ACC112 (cell line): ENCODE data around the gene TMEM30A.
A peak's percentile ranks its signal among the peaks of the same experiment; 100 is the strongest.

Source experiments
- H2AFZ ChIP-seq: fragments of 200-600 bp; sonication (generic); one replicate; pipeline ENCODE4 v1.6.0; 2017; ENCODE audit warnings: antibody characterized with exemption, low read length; ENCODE audit not compliant: unreplicated experiment
- H3K27ac ChIP-seq: fragments of 200-600 bp; sonication (generic); 2 replicates; pipeline ENCODE4 v1.5.1; 2014; ENCODE audit warnings: low read depth, mild to moderate bottlenecking, antibody characterized with exemption, low read length, moderate library complexity
- H3K27me3 ChIP-seq: fragments of 200-600 bp; sonication (generic); 2 replicates; pipeline ENCODE4 v1.6.1; 2014; ENCODE audit warnings: mild to moderate bottlenecking, antibody characterized with exemption, low read length, moderate library complexity, mixed read lengths; ENCODE audit not compliant: insufficient read depth
- H3K36me3 ChIP-seq: fragments of 200-600 bp; sonication (generic); 2 replicates; pipeline ENCODE4 v1.6.1; 2016; ENCODE audit warnings: mild to moderate bottlenecking, antibody characterized with exemption, low read length, moderate library complexity, mixed read lengths; ENCODE audit not compliant: insufficient read depth
- H3K4me1 ChIP-seq: fragments of 200-600 bp; sonication (generic); one replicate; pipeline ENCODE4 v1.6.1; 2016; ENCODE audit warnings: low read length, mixed read lengths; ENCODE audit not compliant: insufficient read depth, unreplicated experiment, control insufficient read depth
- H3K4me3 ChIP-seq: fragments of 200-600 bp; sonication (generic); 2 replicates; pipeline ENCODE4 v1.5.1; 2014; ENCODE audit warnings: mild to moderate bottlenecking, low read depth, low read length
- H3K79me2 ChIP-seq: fragments of 200-600 bp; sonication (generic); one replicate; pipeline ENCODE4 v1.6.0; 2016; ENCODE audit warnings: low read length; ENCODE audit not compliant: control insufficient read depth, unreplicated experiment, insufficient read depth

TMEM30A gene

GRCh38 chr6:75235271-75235670 lies 49.3 kb downstream of the TMEM30A start:
- H3K27me3 ChIP-seq: no peaks in the 10 kb centered on the region
- H3K4me3 ChIP-seq: no peak overlapping the region
- no peak overlapping the region for H2AFZ ChIP-seq
- H3K79me2 ChIP-seq: no peaks in the 10 kb centered on the region
- H3K4me1 ChIP-seq: no peaks in the 10 kb centered on the region
- H3K27ac ChIP-seq: no peak overlapping the region
- peaks cover 19% of the 10 kb centered on the region for H3K36me3 ChIP-seq

- H3K27me3 ChIP-seq: no peaks in the 10 kb centered on the region
- no peak overlapping the region for H3K4me3 ChIP-seq
- no peak overlapping the region for H2AFZ ChIP-seq
- H3K4me1 ChIP-seq: no peaks in the 10 kb centered on the region
- no peaks in the 10 kb centered on the region for H3K79me2 ChIP-seq
- peaks cover 15% of the 10 kb centered on the region for H3K36me3 ChIP-seq
- H3K27ac ChIP-seq: no peak overlapping the region
These were observed 50.3 kb downstream of the TMEM30A start for GRCh38 chr6:75234126-75234865.

GRCh38 chr6:75233092-75233615 lies 51.4 kb downstream of the TMEM30A start:
- no peaks in the 10 kb centered on the region for H3K79me2 ChIP-seq

GRCh38 chr6:75230484-75231325 lies 53.9 kb downstream of the TMEM30A start:
- H3K4me3 ChIP-seq: peak overlapping the region; percentile 52; the same call in 1 of the 2 replicates
- peak overlapping the region; percentile 91 for H2AFZ ChIP-seq
- peaks cover 4% of the 10 kb centered on the region for H3K4me1 ChIP-seq

More at GRCh38 chr6:75233092-75233615, 51.4 kb downstream of the TMEM30A start:
- Histone ChIP-seq H2AFZ (no peak overlapping the region), H3K4me1 (no peaks in the 10 kb centered on the region), H3K27me3 (no peaks in the 10 kb centered on the region), H3K27ac (no peak overlapping the region), H3K36me3 (peaks cover 11% of the 10 kb centered on the region; the same call in 1 of the 2 replicates), H3K4me3 (no peak overlapping the region)

GRCh38 chr6:75224303-75224926 lies 60.2 kb downstream of the TMEM30A start:
- H3K36me3 ChIP-seq: no peaks in the 10 kb centered on the region
- no peak overlapping the region for H3K4me3 ChIP-seq
- H3K27me3 ChIP-seq: no peaks in the 10 kb centered on the region
- no peaks in the 10 kb centered on the region for H3K79me2 ChIP-seq
- H3K27ac ChIP-seq: no peak overlapping the region
- H2AFZ ChIP-seq: no peak overlapping the region
- peaks cover 10% of the 10 kb centered on the region for H3K4me1 ChIP-seq

More at GRCh38 chr6:75230484-75231325, 53.9 kb downstream of the TMEM30A start:
- H3K27ac ChIP-seq: no peak overlapping the region
- no peaks in the 10 kb centered on the region for H3K27me3 ChIP-seq
- no peaks in the 10 kb centered on the region for H3K79me2 ChIP-seq
- H3K36me3 ChIP-seq: no peaks in the 10 kb centered on the region

- Histone ChIP-seq H3K36me3 (no peaks in the 10 kb centered on the region), H3K4me1 (peaks cover 10% of the 10 kb centered on the region), H3K4me3 (no peak overlapping the region), H2AFZ (no peak overlapping the region), H3K79me2 (no peaks in the 10 kb centered on the region), H3K27ac (no peak overlapping the region), H3K27me3 (no peaks in the 10 kb centered on the region)
These were observed 61.2 kb downstream of the TMEM30A start for GRCh38 chr6:75223428-75223827.

- no peak overlapping the region for H3K27ac ChIP-seq
- no peaks in the 10 kb centered on the region for H3K79me2 ChIP-seq
- peaks cover 15% of the 10 kb centered on the region for H3K4me1 ChIP-seq
- no peak overlapping the region for H3K4me3 ChIP-seq
- H3K27me3 ChIP-seq: no peaks in the 10 kb centered on the region
- no peaks in the 10 kb centered on the region for H3K36me3 ChIP-seq
- H2AFZ ChIP-seq: no peak overlapping the region
These were observed 62.3 kb downstream of the TMEM30A start for GRCh38 chr6:75222261-75222660.

- Histone ChIP-seq H3K4me1 (peaks cover 20% of the 10 kb centered on the region), H3K27me3 (no peaks in the 10 kb centered on the region), H3K27ac (no peak overlapping the region), H3K4me3 (no peak overlapping the region), H2AFZ (no peak overlapping the region), H3K79me2 (no peaks in the 10 kb centered on the region), H3K36me3 (no peaks in the 10 kb centered on the region)
These were observed 63.5 kb downstream of the TMEM30A start for GRCh38 chr6:75221116-75221515.

GRCh38 chr6:75220357-75220756 lies 64.2 kb downstream of the TMEM30A start:
- Histone ChIP-seq H3K79me2 (no peaks in the 10 kb centered on the region), H3K4me1 (peaks cover 18% of the 10 kb centered on the region), H3K4me3 (no peak overlapping the region), H3K36me3 (no peaks in the 10 kb centered on the region), H3K27me3 (no peaks in the 10 kb centered on the region), H2AFZ (peak overlapping the region; percentile 13), H3K27ac (no peak overlapping the region)

GRCh38 chr6:75219263-75219662 lies 65.3 kb downstream of the TMEM30A start:
- no peak overlapping the region for H3K4me3 ChIP-seq
- H3K27me3 ChIP-seq: no peaks in the 10 kb centered on the region

More at GRCh38 chr6:75219263-75219662, 65.3 kb downstream of the TMEM30A start:
- Histone ChIP-seq H3K36me3 (no peaks in the 10 kb centered on the region), H3K79me2 (no peaks in the 10 kb centered on the region), H3K4me1 (peaks cover 18% of the 10 kb centered on the region), H2AFZ (no peak overlapping the region), H3K27ac (no peak overlapping the region)
